GM18505 (cell line): ENCODE measurements around the gene WNT7A.

Source experiments
- ATAC-seq: cut with Tn5 transposase; IDR thresholded peaks from one replicate; pipeline ENCODE4 v1.9.1; 2021; ENCODE audit not compliant: unreplicated experiment
- POLR2A ChIP-seq: IDR thresholded peaks from 4 replicates; pipeline ENCODE4 v1.6.1; 2011; ENCODE audit warnings: borderline replicate concordance; ENCODE audit not compliant: insufficient read depth, insufficient read length; ENCODE audit errors: extremely low read depth

The WNT7A gene

DNA sequence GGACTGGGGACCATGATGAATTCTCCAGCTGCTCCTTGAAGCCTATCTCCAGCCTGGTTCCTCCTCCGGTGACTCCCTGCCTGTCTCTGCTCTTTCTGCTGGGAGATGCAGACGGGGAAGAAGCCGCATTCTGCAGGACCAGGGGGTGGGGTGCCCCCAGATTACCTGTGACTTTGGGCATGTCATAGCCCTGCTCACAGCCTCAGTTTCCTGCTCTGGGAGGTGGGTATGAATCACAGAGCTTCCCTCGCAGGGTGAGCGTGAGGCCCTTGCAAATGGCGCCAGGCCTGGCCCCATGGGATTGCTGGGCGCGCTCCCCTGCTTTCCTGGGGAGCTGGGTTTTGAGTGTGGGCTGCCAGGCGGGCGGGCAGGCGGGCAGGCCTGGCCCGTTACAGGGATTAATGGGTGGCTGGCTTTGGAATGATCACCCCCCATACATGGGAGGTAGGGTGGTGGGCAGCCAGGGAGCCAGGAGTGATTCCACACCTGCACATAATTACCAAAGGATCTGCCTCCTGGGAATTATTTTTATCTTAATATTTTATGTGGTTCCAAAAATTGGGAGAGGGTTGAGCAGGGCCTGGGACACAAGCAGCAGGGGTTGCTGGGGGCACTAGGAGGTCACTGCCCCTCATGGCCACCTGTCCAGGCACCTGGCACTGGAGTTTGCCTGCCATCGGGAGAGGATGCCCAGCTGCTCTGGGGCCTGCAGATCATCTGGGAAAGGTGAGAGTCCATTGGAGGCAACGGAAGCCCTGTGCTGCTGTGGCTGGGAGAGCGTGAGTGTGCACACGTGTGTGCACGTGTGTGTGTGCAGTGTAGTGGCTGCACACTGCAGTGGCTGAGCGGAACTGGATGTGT lies 106.8 kb downstream of the WNT7A start:
- ATAC-seq: no peak
- no peak for TF ChIP-seq POLR2A

DNA sequence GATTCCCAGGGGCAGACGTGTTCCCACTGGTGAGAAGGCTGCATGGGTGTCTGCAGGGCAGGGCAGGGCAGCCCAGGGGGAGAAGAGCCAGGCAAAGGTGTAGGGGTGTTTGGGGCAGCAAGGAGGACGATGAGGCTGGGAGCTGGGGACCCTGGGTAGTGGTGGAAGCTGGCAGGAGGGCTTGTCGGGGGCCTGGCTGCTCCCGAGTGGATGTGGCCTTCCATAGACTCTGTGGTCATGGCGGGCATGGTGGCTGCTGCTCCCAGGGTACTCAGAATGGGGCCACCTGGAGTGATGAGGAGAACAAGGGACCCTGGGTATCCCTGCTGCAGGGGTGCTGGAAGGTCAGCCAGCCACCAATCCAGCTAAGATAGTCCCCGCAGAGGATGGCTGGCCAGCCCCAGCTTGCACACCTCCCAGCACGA lies 107.5 kb downstream of the WNT7A start:
- no peak for TF ChIP-seq POLR2A
- no peak for ATAC-seq

DNA sequence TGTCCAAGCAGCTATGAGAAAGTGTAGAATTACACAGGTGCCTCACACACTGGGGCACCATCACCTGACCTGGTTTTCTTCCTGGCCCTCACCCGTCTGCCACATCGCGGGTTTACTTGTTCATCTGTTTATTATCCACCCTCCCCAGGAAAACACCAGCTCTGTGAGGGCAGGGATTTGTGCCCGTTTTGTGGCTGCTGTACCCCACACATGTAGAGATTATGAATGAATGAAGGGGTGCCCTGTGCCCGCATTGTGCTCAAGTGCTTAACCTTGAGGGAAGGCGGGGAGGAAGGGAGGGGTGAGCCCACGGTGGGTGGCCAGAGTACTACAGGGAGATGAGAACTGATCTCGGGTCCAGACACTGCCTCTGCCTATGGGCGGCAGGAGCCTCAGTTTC lies 108.4 kb downstream of the WNT7A start:
- ATAC-seq: no peak
- no peak for TF ChIP-seq POLR2A

DNA sequence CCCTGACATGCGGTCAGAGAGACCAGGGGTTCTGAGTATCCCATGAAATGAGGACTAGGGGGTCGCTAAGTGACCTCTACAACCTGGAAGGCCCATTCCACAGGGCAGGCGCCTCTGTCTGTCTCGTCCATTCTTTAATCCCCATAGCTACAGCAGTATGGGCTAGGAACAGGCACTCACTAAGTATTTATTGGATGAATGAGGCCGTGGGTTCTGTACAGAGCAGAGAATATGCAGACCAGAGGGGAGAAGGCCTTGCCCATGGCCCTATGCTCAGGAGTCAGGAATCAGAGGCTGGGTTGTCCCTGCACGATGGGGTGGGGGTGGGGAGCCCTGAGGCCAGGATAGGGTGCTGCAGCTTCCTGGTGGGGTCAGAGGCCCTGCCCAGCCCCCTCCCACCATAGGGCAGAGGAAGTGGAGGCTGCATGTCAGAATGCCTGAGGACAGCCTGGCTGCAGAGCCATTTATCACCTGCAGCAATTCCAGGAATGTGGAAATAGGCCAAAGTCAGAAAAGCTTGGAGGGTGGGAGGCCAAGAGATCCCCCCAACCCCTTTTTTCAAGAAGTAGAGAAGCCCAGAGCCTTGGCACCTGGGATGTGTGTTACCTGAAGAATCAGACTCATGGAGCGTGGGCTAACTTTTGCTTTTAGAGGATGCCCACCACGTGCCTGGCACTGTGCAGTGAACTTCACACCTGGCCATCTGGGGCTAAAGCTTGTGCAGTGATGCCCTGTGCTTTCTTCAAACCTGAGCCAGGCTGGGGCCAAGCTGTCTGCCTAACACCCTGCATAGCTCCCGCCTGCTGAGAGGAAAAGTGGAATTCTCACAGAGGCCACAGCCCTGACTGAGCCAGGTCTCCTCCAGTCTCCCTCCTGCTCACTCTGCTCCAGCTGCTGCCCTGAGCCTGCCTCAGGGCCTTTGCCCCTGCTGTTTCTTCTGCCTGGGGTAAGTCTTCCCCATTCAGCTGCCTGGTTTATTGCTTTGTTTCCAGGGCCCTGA lies 109.4 kb downstream of the WNT7A start:
- no peak for TF ChIP-seq POLR2A

DNA sequence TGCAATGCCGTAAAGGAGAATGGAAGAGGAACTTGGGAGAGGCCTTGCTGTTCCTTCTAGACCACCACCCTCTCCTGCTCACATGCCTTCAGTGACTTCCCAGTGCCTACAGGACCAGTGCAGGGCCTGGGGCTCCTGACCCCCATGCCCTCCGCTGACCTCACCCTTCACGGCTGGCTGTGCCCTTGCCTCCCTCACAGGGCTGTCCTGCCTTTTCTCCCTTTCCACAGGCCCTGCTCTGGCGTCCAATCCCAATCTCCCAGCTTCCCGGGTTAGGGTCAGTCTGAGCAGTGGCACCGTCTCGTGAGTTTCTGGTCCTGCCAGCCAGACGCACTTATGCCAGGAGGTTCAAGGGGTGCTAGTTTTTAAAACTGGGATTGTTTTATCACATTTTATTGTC lies 110.4 kb downstream of the WNT7A start:
- TF ChIP-seq POLR2A: no peak
- ATAC-seq: no peak

More for the DNA sequence above, 109.4 kb downstream of the WNT7A start:
- no peak for ATAC-seq

DNA sequence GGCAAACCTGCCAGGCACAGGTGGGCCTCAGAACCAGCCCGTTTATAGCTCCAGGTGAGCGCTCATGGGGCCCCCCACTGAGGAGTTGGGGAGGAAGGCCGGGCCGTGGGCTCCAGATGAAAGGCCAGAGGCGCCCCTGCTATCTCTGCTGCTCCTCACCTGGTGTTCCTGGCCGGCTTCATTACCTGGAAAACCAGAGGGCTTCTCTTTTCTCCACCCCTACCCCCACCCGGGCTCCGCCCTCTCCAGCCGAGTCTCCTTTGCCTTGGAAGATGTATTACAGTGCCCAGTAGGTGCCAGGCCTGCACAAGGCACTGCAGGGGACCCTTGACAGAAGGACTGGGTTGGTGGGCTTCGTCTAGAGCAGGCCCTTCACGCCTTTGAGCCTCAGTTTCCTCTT lies 111.4 kb downstream of the WNT7A start:
- TF ChIP-seq POLR2A: no peak
- ATAC-seq: no peak

DNA sequence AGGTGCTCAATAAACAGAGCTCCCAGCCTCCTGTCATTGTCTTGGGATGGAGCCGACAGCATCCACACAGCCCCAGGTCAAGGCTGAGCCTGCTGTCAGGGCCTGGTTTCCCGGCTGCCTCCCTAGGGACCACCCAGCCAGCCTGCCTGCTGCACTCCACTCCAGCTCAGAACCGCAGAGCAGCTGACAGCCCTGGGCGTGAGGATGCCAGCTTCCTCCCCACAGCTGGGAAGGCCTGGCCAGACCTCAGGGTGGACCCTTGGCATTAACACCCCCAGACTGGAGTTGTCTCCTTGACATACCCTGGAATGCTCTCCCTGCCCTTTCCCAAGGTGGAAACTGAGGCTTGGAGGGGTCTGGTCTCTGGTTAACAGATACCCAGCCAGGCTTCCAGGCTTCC lies 112.0 kb downstream of the WNT7A start:
- TF ChIP-seq POLR2A: no peak
- ATAC-seq: no peak

DNA sequence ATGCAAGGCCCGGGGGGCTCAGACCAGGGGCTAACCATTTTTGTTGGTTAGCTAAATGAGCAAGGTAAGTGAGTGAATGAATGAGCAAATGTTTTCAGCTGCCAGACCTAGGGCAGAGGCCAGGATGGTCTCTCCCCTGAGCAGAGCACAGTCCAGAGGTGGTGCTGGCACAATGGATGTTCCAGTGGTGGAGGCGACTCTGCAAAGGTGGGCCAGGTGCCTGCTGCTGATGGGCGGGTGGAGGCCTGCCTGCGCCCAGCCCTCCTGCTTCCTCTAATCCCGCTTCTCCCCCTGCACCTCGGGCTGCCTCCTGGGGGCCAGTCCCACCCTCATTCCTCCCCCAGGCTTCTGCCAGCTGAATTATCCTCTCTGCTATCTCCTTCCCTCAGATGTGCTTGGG lies 112.8 kb downstream of the WNT7A start:
- no peak for TF ChIP-seq POLR2A
- no peak for ATAC-seq
